ENCODE results near the gene NMNAT3.

The NMNAT3 gene

DNA sequence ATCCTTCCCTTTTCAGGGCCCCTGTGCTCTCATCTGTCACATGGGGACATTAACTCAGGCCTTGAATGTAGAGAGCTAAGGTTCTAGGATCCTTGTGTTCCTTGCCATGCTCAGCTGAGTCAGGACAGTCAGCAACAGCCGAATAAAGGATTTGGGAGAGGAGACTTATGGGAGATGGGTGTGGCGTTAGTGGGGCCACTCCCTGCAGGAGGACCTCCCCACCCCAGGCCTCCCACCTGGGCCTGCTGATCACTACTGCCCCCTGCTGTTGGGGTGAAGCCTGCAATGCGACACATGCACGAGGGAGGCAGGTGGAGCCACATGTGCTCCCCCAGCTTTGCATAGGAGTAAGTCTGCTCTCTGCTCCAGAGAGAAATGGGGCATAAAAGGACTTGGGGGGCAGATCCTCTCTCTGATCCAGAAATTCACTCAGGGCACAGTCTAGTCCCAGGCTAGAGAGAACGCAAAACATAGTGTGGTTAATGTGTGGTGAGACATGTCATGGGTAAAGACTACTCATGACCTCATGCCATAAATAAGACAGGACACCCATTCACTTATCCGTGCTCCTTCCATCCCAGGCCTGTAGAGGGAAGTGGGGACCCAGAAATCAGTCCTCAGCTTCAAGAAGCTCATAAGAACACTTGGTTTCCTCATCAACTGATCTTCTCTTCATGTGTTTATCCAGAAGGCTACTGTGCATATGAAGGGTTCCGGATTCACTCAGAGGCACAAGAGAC, 157.6 kb downstream of the NMNAT3 start:
- no peak for DNase-seq (ENCODE audit: low read depth)

DNA sequence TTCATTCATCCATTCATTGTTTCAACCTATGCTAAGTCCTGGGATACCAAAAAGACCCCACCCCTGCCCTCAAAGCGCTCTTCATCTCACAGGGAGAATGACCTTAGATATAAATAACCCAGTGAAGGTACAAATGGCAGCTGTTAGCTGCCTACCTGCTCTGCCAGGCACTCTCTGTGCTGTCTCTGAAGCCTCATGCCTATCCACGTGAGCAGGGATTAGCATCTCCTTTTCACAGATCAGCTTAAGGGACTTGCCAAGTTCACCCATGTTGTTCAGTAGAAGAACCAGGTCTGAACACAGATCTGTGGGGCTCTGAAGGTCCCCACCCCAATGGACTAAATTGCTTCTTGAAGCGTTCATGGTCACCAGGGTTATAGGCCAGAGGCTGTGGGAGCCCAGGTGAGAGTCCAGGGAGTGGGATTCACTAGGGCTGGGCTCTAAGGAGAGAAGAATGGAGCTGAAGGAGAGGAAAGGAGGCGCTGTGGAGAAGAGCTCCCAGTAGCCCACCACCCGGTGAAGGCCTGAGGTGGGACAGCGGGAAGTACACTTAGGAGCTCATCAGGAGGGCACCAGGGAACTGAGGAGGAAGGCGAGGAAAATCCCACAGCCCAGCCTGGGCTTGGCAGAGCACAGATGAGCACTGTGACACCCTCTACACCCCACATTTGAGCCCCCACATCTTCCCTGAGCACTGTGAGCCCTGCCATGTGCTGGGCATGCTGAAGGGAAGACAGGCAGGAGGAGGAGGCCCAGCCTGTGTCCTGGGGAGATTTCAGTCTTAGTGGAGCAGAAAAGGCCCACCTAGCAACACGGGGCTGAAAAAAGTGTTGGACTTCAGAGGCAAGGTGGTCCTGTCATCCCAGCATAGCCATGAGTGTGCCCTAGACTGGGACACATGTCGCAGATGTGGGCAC, 158.6 kb downstream of the NMNAT3 start:
- DNase-seq (ENCODE audit: low read depth), result no peak

DNA sequence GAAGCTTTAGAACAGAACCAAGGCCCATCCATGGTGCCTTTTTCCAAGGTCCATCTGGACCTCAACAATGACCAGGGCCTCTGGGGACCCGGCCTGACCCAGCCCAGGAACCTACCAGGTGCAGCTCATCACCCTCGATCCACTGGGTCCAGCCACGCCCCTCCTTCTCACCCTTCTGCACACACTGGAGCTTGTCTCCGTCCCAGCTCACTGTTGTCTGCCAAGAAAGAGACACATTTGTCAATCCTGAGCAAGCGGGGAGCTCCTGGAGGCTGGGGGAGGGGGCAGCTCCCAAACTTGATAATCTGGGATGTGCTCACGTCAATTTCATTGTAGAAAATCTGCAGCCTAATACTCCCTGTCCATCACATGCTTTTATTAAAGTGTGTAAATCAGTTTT, 159.5 kb downstream of the NMNAT3 start:
- DNase-seq (ENCODE audit: low read depth), result no peak

GRCh38 chr3:139517321-139518065, 160.3 kb downstream of the NMNAT3 start:
- DNase-seq (ENCODE audit: low read depth), result no peak

DNA sequence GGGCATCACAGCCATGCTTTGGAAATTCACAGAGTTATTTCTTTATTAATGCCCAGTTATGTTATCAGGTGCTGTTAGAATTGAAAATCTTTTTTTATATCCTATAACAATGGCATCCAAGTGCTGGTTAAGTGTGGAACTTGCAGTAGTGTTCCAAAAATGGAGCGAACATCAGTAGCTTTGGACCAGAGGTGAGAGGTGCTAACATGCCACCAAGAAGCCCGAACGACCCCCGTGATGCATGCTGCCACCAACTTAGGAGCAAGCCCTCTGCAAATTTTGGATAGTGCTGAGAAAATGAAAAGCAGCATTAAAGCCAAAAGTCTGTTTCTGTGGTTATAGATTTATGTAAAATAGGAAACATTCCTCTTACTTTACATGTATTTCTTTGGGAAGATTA, 163.0 kb downstream of the NMNAT3 start:
- DNase-seq (ENCODE audit: low read depth), result no peak

Data from GM04503 (cell line).